MCF 10A (cell line): Measurements from ENCODE around the gene SPPL2B. TPM values are rescaled to one million over a fixed set of nuclear protein-coding genes. Genes with fewer than 3 reads are reported as not detected.

Source experiments
- BruUV-seq: library from RNA; stranded (reverse); fragments of 400-500 nt; replicated peaks from 2 replicates; lab custom pipeline; 2021; lab: Mats Ljungman, UMichigan
- CTCF ChIA-PET: fragments of 300-600 bp; sonication (Branson Sonifier 250); formaldehyde crosslinking; extraction: SDS; loops from one replicate; lab custom pipeline; 2021; ENCODE audit warnings: antibody characterized with exemption, inconsistent platforms; lab: Yijun Ruan, JAX
- POLR2A ChIA-PET: fragments of 300-600, 350-650 bp; sonication (Branson Sonifier 250); formaldehyde crosslinking; extraction: SDS; loops from one replicate; lab custom pipeline; 2020; ENCODE audit warnings: antibody characterized with exemption, inconsistent platforms; lab: Yijun Ruan, JAX
- DNase-seq: peaks from one replicate; pipeline ENCODE4 v3.0.0-alpha.2; 2018; ENCODE audit not compliant: unreplicated experiment
- H3K27ac Mint-ChIP-seq: one replicate; pipeline ENCODE4 v1.8.0; 2022; ENCODE audit warnings: mild to moderate bottlenecking, low read depth, mixed read lengths; ENCODE audit not compliant: unreplicated experiment
- H3K27me3 Mint-ChIP-seq: one replicate; pipeline ENCODE4 v1.8.0; 2022; ENCODE audit warnings: mixed read lengths; ENCODE audit not compliant: insufficient read depth, unreplicated experiment
- H3K36me3 Mint-ChIP-seq: one replicate; pipeline ENCODE4 v1.8.0; 2022; ENCODE audit warnings: mild to moderate bottlenecking, moderate library complexity, mixed read lengths; ENCODE audit not compliant: insufficient read depth, unreplicated experiment
- H3K4me1 Mint-ChIP-seq: one replicate; pipeline ENCODE4 v1.8.0; 2022; ENCODE audit warnings: mixed read lengths; ENCODE audit not compliant: insufficient read depth, unreplicated experiment
- H3K4me3 Mint-ChIP-seq: one replicate; pipeline ENCODE4 v1.8.0; 2022; ENCODE audit warnings: mild to moderate bottlenecking, moderate library complexity, mixed read lengths; ENCODE audit not compliant: unreplicated experiment
- H3K9me3 Mint-ChIP-seq: one replicate; pipeline ENCODE4 v1.8.0; 2022; ENCODE audit warnings: mixed read lengths; ENCODE audit not compliant: unreplicated experiment
- intact Hi-C: fragments of 100-400 bp; cut with micrococcal nuclease; formaldehyde crosslinking; loops from 2 replicates; pipeline ENCODE4 v1.14.1; 2022
- total RNA-seq: library from RNA; stranded (reverse); gene quantifications from 2 replicates; pipeline ENCODE4 v1.2.3, GENCODE V29; 2022
- TF ChIP-seq, protein P1 (sequence below): fragments of 200-600 bp; IDR thresholded peaks from one replicate; pipeline ENCODE4 v1.8.0; 2022; ENCODE audit warnings: antibody characterized with exemption, mild to moderate bottlenecking; ENCODE audit not compliant: unreplicated experiment

Gene SPPL2B
- total RNA-seq, 1 experiment from 2014 or later, result 70.1 TPM

GRCh38 chr19:2359992-2360685, 31.7 kb downstream of the SPPL2B start, which contains the start of gene TMPRSS9:
Gene TMPRSS9, plus strand, starts transcription at chr19:2360265. Its CDS starts 29,521 bp downstream, at chr19:2389786.
- no peak for DNase-seq
- no peak within 1 kb of the TSS for H3K27ac Mint-ChIP-seq
- TF ChIP-seq, protein P1, sequence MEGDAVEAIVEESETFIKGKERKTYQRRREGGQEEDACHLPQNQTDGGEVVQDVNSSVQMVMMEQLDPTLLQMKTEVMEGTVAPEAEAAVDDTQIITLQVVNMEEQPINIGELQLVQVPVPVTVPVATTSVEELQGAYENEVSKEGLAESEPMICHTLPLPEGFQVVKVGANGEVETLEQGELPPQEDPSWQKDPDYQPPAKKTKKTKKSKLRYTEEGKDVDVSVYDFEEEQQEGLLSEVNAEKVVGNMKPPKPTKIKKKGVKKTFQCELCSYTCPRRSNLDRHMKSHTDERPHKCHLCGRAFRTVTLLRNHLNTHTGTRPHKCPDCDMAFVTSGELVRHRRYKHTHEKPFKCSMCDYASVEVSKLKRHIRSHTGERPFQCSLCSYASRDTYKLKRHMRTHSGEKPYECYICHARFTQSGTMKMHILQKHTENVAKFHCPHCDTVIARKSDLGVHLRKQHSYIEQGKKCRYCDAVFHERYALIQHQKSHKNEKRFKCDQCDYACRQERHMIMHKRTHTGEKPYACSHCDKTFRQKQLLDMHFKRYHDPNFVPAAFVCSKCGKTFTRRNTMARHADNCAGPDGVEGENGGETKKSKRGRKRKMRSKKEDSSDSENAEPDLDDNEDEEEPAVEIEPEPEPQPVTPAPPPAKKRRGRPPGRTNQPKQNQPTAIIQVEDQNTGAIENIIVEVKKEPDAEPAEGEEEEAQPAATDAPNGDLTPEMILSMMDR, result no peak
- ChIA-PET CTCF (no interaction called here), POLR2A (no interaction called here)
- H3K4me1 Mint-ChIP-seq, result no peaks in the 10 kb centered on the region
- H3K4me3 Mint-ChIP-seq, result no peak within 1 kb of the TSS
- no peaks in the 10 kb centered on the region for H3K36me3 Mint-ChIP-seq
- no TSS peak for BruUV-seq
- intact Hi-C loops, result no loop called here
- peaks cover 17% of the 10 kb centered on the region for H3K27me3 Mint-ChIP-seq
- no peaks in the 10 kb centered on the region for H3K9me3 Mint-ChIP-seq

- no peak for DNase-seq
- Mint-ChIP-seq H3K9me3 (no peaks in the 10 kb centered on the region), H3K4me1 (no peaks in the 10 kb centered on the region), H3K36me3 (no peaks in the 10 kb centered on the region), H3K27ac (no peak overlapping the region), H3K4me3 (no peak overlapping the region), H3K27me3 (peaks cover 23% of the 10 kb centered on the region)
- BruUV-seq, result no TSS peak
- ChIA-PET CTCF (no interaction called here), POLR2A (no interaction called here)
- TF ChIP-seq, protein P1, result no peak
- intact Hi-C loops, result no loop called here
Measured at GRCh38 chr19:2360833-2361232, 32.3 kb downstream of the SPPL2B start.

DNA sequence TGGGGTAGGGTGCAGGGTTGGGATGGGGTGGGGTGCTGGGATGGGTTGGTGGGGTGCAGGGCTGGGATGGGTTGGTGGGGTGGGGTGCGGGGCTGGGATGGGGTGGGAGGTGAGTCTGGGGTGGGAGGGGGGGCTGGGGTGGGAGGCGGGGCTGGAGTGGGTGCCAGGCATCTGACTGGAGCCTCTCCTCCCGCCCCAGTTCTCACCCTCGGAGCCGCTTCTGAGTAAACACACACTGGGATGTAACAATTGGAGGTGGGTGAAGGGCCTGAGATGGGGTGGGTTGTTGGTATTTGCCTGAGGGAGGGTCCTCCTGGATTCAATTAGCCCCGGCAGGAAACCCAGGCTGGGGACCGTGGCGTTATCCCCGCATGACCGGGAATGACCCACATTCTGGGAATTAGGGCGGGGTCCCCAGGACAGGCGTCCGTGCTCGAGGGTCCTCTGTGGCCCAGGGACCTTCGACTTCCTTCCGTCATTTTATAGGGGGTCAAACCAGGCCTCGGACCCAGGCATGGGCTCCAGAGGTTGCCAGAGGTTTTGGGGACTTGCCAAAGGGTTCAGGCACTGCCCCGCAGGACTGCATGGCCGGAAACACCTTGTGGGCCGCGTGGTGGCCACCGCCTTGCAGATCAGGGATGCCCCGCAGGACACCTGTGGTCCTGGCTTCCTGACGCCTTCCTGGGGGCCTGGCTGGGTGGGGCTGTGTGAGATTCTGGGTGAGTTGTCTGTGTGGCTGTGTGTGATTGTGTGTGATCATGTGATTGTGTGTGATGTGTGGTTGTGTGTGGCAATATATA, 33.0 kb downstream of the SPPL2B start:
- Mint-ChIP-seq H3K4me1 (no peaks in the 10 kb centered on the region), H3K4me3 (no peak overlapping the region)
- CTCF ChIA-PET, result no interaction called here

More for the DNA sequence above, 33.0 kb downstream of the SPPL2B start:
- Mint-ChIP-seq H3K27me3 (peaks cover 23% of the 10 kb centered on the region), H3K36me3 (no peaks in the 10 kb centered on the region), H3K9me3 (no peaks in the 10 kb centered on the region), H3K27ac (no peak overlapping the region)
- no TSS peak for BruUV-seq
- TF ChIP-seq, protein P1, result no peak
- intact Hi-C loops, result no loop called here
- POLR2A ChIA-PET, result no interaction called here
- no peak for DNase-seq
